Muscle layer of duodenum (tissue), 2 donors: ENCODE measurements around the gene PCDH15.

ENCODE experiments used
- H3K27ac ChIP-seq: one replicate; pipeline ENCODE4 v1.7.0; 2013; ENCODE audit warnings: mild to moderate bottlenecking, low read length
- H3K27me3 ChIP-seq: one replicate; pipeline ENCODE4 v1.7.0; 2013; ENCODE audit warnings: low read depth, mild to moderate bottlenecking, control low read depth, low read length
- H3K36me3 ChIP-seq, 2 donors: one replicate each; pipeline ENCODE4 v1.7.0; 2013; ENCODE audit warnings: low read length in 2 of 2, control low read depth in 1 of 2, mild to moderate bottlenecking in 1 of 2; ENCODE audit not compliant: insufficient read depth in 2 of 2, control insufficient read depth in 1 of 2
- H3K4me1 ChIP-seq, 2 donors: one replicate each; pipeline ENCODE4 v1.7.0; 2013; ENCODE audit warnings: low read length in 2 of 2, mild to moderate bottlenecking in 2 of 2, control low read depth in 1 of 2, moderate library complexity in 1 of 2; ENCODE audit not compliant: insufficient read depth in 2 of 2, control insufficient read depth in 1 of 2
- H3K4me3 ChIP-seq, 2 donors: one replicate each; pipeline ENCODE4 v1.7.0; 2013; ENCODE audit warnings: low read length in 2 of 2, low read depth in 1 of 2, mild to moderate bottlenecking in 1 of 2
- H3K9me3 ChIP-seq, 2 donors: one replicate each; pipeline ENCODE4 v1.7.0; 2013; ENCODE audit warnings: low read length in 2 of 2, control low read depth in 1 of 2, mild to moderate bottlenecking in 1 of 2; ENCODE audit not compliant: control insufficient read depth in 1 of 2
- donor health status: healthy.

Gene PCDH15

DNA sequence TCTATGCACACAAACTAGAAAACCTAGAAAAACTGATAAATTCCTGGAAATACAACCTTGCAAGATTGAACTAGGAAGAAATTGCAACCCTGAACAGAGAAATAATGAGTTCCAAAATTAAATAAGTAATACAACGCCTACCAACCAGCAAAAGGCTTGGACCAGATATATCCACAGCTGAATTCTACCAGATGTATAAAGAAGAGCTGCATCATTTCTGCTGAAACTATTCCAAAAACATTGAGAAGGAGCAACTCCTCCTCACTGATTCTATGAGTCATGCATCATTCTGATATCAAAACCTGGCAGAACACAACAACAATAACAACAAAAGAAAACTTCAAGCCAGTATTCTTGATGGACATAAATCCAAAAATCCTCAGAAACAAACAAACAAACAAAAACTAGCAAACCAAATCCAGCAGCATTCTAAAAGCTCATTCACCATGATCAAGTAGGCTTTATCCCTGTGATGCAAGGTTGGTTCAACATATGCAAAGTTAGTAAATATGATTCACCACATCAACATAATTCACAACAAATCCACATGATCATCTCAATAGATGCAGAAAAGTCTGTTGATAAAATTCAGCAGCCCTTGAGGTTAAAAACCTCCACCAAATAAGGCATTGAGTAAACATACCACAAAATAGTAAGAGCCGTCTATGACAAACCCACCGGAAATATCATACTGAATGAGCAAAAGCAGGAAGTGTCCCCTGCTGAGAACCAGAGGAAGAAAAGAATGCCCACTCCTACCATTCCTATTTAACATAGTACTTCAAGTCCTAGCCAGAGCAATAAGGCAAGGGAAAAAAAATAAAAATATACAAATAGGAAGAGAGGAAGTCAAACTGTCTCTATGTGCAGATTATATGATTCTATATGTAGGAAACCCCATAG, 98.2 kb downstream of the PCDH15 start:
- H3K36me3 ChIP-seq: no peaks in the 10 kb centered on the region
- H3K27ac ChIP-seq: no peak overlapping the region
- H3K4me1 ChIP-seq: no peaks in the 10 kb centered on the region
- no peaks in the 10 kb centered on the region for H3K27me3 ChIP-seq
- no peak overlapping the region for H3K4me3 ChIP-seq
- H3K9me3 ChIP-seq: no peaks in the 10 kb centered on the region

- Histone ChIP-seq H3K27ac (no peak overlapping the region), H3K9me3 (no peaks in the 10 kb centered on the region), H3K4me1 (no peaks in the 10 kb centered on the region), H3K4me3 (no peak overlapping the region), H3K27me3 (no peaks in the 10 kb centered on the region), H3K36me3 (no peaks in the 10 kb centered on the region)
Observed at GRCh38 chr10:54691331-54691730, 109.7 kb downstream of the PCDH15 start.

DNA sequence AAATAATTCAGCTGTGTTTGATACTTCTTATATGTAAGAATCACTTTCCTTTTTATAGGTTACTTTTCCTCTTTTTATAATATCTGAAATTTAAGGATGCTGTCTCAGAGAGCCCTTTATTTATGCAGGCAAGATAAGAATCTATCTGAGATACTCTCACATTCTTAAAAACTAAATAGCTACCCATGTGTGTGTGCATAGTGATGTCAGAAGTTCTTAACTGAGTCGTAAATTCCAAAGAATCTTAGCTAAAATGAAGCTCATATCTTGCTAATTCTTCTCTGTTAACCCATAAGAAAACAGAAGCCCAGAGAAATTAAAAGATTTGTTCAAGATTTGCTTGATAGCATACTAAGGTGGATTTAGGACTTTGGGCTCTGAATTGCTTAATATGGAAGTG, 118.5 kb downstream of the PCDH15 start:
- Histone ChIP-seq H3K9me3 (no peaks in the 10 kb centered on the region), H3K27me3 (no peaks in the 10 kb centered on the region), H3K4me1 (no peaks in the 10 kb centered on the region), H3K4me3 (no peak overlapping the region), H3K36me3 (no peaks in the 10 kb centered on the region), H3K27ac (no peak overlapping the region)

DNA sequence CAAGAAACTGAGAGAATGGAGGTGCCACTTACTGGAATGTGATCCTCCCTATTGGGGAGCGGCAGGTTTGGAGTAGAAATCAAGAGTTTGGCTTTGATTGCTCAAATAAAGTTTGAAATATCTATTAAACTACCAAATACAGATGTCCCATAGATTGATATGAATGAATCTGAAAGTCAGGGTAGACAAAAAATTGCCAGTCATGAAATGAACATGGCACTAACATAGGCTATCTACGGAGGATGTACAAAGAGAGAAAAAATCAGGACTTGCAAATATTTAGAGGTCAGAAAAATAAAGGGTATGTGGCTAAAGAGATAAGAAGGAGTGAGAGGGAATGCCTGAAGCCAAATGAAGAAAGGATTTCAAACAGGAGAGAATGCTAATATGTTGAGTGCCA, 119.9 kb downstream of the PCDH15 start:
- Histone ChIP-seq H3K27ac (no peak overlapping the region), H3K4me1 (no peaks in the 10 kb centered on the region), H3K36me3 (no peaks in the 10 kb centered on the region), H3K9me3 (no peaks in the 10 kb centered on the region), H3K4me3 (no peak overlapping the region), H3K27me3 (no peaks in the 10 kb centered on the region)

GRCh38 chr10:54667136-54667535, 133.9 kb downstream of the PCDH15 start:
- Histone ChIP-seq H3K4me1 (no peaks in the 10 kb centered on the region), H3K4me3 (no peak overlapping the region), H3K9me3 (no peaks in the 10 kb centered on the region), H3K27ac (no peak overlapping the region), H3K27me3 (no peaks in the 10 kb centered on the region), H3K36me3 (no peaks in the 10 kb centered on the region)

GRCh38 chr10:54666192-54666591, 134.8 kb downstream of the PCDH15 start:
- H3K4me1 ChIP-seq: no peaks in the 10 kb centered on the region

DNA sequence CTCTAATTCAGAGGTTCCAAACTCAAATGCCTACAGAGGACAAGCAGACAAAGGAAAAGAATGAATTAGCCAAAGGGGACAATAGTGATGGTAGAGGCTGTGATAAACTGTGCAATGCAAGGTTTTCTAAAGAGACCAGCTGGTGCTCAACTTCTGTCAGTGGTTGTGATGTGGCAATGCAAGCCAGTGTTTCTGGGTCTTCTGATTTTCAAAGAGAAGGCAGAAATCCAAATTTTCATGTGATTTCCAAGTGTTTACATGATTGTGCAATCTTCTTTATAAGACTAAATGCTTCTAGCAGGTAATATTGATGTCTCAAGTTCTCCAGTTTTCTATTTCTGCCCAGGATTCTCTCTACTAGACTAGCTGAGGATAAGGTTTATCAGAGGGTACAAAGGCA, 135.9 kb downstream of the PCDH15 start:
- H3K36me3 ChIP-seq: no peaks in the 10 kb centered on the region
- no peak overlapping the region for H3K4me3 ChIP-seq
- H3K9me3 ChIP-seq: no peaks in the 10 kb centered on the region
- no peak overlapping the region for H3K27ac ChIP-seq
- no peaks in the 10 kb centered on the region for H3K4me1 ChIP-seq
- H3K27me3 ChIP-seq: no peaks in the 10 kb centered on the region

More at GRCh38 chr10:54666192-54666591, 134.8 kb downstream of the PCDH15 start:
- H3K27me3 ChIP-seq: no peaks in the 10 kb centered on the region
- H3K36me3 ChIP-seq: no peaks in the 10 kb centered on the region
- H3K9me3 ChIP-seq: no peaks in the 10 kb centered on the region
- no peak overlapping the region for H3K4me3 ChIP-seq
- H3K27ac ChIP-seq: no peak overlapping the region

DNA sequence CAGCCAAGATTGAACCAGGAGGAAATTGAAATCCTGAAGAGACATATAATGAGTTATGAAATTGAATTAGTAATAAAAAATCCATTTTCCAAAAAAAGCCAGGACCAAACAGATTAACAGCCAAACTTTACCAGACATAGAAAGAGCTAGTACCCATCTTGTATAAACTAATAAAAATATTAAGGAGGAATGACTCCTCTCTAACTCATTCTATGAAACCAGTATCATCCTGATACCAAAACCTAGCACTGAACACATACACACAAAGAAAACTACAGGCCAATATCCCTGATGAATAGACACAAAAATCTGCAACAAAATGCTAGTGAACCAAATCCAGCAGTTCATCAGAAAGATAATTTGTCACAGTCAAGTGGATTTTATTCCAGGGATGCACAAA, 140.6 kb downstream of the PCDH15 start:
- H3K9me3 ChIP-seq: no peaks in the 10 kb centered on the region

DNA sequence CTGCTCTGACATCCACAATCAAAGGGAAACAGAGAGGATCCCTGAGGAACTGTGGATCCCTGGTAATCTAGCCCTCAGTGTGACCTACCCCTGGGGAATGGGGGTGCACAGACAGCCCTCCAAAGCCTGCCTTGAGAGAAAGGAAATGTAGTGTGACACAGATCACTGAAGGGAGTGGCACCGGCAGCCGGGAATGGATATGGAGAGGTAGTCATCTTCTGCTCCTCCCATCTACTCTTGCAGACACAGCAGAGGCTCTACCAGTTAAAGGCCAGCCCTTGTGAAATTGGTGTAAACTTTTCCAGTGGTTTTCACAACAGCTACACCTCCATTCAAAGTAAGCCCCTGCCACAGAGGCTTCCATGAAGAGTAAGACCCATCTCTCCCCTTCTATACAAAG, 144.4 kb downstream of the PCDH15 start:
- H3K4me3 ChIP-seq: no peak overlapping the region
- no peak overlapping the region for H3K27ac ChIP-seq
- no peaks in the 10 kb centered on the region for H3K27me3 ChIP-seq
- no peaks in the 10 kb centered on the region for H3K36me3 ChIP-seq
- H3K4me1 ChIP-seq: no peaks in the 10 kb centered on the region
- no peaks in the 10 kb centered on the region for H3K9me3 ChIP-seq

More for the DNA sequence above, 140.6 kb downstream of the PCDH15 start:
- H3K36me3 ChIP-seq: no peaks in the 10 kb centered on the region
- no peaks in the 10 kb centered on the region for H3K4me1 ChIP-seq
- no peak overlapping the region for H3K4me3 ChIP-seq
- no peaks in the 10 kb centered on the region for H3K27me3 ChIP-seq
- no peak overlapping the region for H3K27ac ChIP-seq

DNA sequence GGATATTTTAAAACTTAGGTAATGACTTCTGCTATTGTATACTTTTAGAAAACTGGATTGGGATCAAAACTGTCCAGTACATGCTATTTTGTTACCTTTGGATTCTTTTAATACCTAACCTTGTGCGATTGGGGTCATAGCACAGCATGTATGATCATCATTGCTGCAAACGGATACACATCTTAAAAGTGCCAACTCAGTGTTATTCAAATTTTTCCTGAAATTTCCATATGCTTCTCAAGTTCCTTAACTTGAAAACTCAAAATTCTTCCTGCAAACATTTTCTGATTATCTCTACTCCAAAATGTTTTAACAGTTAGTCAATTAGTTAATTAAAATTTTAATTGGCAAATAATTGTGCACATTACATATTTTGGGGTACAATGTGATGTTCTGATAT, 147.5 kb downstream of the PCDH15 start:
- H3K27me3 ChIP-seq: no peaks in the 10 kb centered on the region
- H3K27ac ChIP-seq: no peak overlapping the region
- no peaks in the 10 kb centered on the region for H3K4me1 ChIP-seq
- no peak overlapping the region for H3K4me3 ChIP-seq
- no peaks in the 10 kb centered on the region for H3K9me3 ChIP-seq
- no peaks in the 10 kb centered on the region for H3K36me3 ChIP-seq

DNA sequence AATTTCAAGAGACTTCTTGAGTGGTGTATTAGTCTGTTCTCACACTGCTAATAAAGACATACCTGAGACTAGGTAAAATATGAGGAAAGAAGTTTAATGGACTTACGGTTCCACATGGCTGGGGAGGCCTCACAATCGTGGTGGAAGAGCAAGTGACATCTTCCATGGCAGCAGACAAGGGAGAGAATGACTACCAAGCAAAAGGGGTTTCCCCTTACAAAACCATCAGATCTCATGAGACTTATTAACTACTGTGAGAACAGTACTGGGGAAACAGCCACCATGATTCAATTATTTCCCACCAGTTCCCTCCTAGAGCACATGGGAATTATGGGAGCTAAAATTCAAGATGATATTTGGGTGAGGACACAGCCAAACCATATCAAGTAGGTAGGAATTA, 150.5 kb downstream of the PCDH15 start:
- no peaks in the 10 kb centered on the region for H3K9me3 ChIP-seq
- H3K27me3 ChIP-seq: no peaks in the 10 kb centered on the region
- no peaks in the 10 kb centered on the region for H3K36me3 ChIP-seq
- no peaks in the 10 kb centered on the region for H3K4me1 ChIP-seq
- H3K4me3 ChIP-seq: no peak overlapping the region
- no peak overlapping the region for H3K27ac ChIP-seq

DNA sequence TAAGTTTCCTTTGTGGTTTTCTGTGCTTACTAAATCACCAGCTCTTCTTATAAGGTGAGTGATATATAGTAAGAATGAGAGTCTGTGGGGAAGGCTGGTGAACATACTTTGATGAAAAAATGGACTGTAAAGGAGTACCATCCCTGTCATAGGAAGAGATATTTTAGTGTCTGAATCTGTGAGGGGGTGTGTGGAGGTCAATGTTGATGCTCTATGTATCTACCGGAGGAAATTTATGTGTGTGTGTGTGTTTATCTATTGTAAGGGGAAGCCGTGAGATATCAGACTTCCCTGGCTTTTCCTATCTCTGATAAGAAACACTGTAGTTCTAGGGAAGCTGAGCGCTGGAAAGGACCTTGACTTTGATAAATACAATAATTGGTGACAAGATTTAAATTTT, 179.0 kb downstream of the PCDH15 start:
- no peaks in the 10 kb centered on the region for H3K4me1 ChIP-seq
- H3K9me3 ChIP-seq: no peaks in the 10 kb centered on the region
- no peak overlapping the region for H3K27ac ChIP-seq
- no peaks in the 10 kb centered on the region for H3K36me3 ChIP-seq
- H3K4me3 ChIP-seq: no peak overlapping the region
- no peaks in the 10 kb centered on the region for H3K27me3 ChIP-seq
